Activated CD4-positive, alpha-beta T cell treated with anti-CD3 and anti-CD28 coated beads, Interleukin-2, amount 10 ng/mL, durations not matched to agents 24 days and 14 days (primary cell): ENCODE measurements around the gene SUPT4H1. TPM values are rescaled to one million over a fixed set of nuclear protein-coding genes. Genes with fewer than 3 reads are reported as not detected.

Source experiments
- DNase-seq: peaks from one replicate; pipeline ENCODE4 v3.0.0; 2022
- H3K27ac Mint-ChIP-seq: one replicate; pipeline ENCODE4 v1.8.0; 2022; ENCODE audit warnings: mild to moderate bottlenecking, mixed read lengths
- H3K27me3 Mint-ChIP-seq: one replicate; pipeline ENCODE4 v1.8.0; 2022; ENCODE audit warnings: mixed read lengths
- H3K36me3 Mint-ChIP-seq: one replicate; pipeline ENCODE4 v1.8.0; 2022; ENCODE audit warnings: low read depth, mild to moderate bottlenecking, mixed read lengths
- H3K4me1 Mint-ChIP-seq: one replicate; pipeline ENCODE4 v1.8.0; 2021; ENCODE audit warnings: mixed read lengths
- H3K4me3 Mint-ChIP-seq: one replicate; pipeline ENCODE4 v1.8.0; 2022; ENCODE audit warnings: mild to moderate bottlenecking, moderate library complexity, mixed read lengths
- H3K9me3 Mint-ChIP-seq: one replicate; pipeline ENCODE4 v1.8.0; 2021; ENCODE audit warnings: mixed read lengths
- intact Hi-C: fragments of 100-400 bp; cut with micrococcal nuclease; formaldehyde crosslinking; loops from one replicate; pipeline ENCODE4 v1.15.1; 2023
- total RNA-seq: library from RNA; stranded (reverse); gene quantifications from 2 replicates; pipeline ENCODE4 v1.2.3, GENCODE V29; 2022

The SUPT4H1 gene
- total RNA-seq, 1 donor from 2014 or later = 139 TPM

DNA sequence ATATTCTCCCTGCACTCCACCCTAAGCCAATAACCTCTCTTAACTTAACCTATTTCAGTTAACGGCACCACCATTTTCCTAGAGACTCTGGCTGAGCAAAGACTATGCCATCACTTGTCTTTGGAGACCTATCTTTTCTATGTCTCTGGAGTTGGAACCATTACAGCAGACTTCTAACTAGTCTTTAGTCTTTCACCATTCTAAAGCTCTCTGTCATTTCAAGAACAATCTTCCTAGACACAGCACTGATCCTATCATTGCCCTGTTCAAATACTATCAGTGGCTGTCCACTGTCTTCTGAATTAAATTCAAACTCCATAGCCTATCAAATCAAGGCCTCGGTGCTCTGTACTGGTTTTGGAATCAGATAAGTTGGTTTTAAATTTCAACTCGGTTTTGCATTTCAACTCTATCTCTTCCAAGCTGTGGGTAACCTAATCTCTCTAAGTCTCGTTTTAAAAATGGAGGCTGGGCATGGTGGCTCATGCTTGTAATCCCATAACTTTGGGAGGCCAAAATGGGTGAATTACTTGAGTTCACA lies 33.4 kb upstream of the SUPT4H1 start:
- H3K9me3 Mint-ChIP-seq = no peaks in the 10 kb centered on the region
- intact Hi-C loops = no loop called here
- no peak overlapping the region for H3K4me3 Mint-ChIP-seq
- no peak overlapping the region for H3K27ac Mint-ChIP-seq
- H3K27me3 Mint-ChIP-seq = peaks cover 4% of the 10 kb centered on the region
- DNase-seq = peak; percentile 9
- H3K36me3 Mint-ChIP-seq = no peaks in the 10 kb centered on the region
- peaks cover 26% of the 10 kb centered on the region for H3K4me1 Mint-ChIP-seq

DNA sequence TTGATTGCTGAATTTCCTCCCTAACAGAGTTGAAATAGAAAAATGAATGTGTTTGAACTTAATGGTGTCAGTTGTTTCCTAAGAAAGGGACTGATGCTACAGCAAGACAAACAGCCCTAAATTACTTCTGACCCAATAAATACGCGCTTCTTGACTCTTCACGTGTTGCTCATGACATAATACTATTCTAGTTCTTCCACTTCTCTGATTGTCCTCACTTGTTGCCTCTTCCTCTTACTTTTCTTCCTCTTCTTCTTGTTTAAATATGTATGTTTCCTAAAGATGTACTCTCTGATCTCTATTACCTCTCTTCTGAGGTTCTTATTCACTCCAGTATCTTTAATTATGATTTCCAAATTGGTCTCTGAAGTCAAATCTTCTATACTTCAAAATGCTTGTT lies 32.9 kb upstream of the SUPT4H1 start:
- peaks cover 28% of the 10 kb centered on the region for H3K4me1 Mint-ChIP-seq
- intact Hi-C loops = no loop called here
- no peak for DNase-seq
- H3K36me3 Mint-ChIP-seq = no peaks in the 10 kb centered on the region
- H3K4me3 Mint-ChIP-seq = no peak overlapping the region
- H3K9me3 Mint-ChIP-seq = no peaks in the 10 kb centered on the region
- no peak overlapping the region for H3K27ac Mint-ChIP-seq
- H3K27me3 Mint-ChIP-seq = peaks cover 2% of the 10 kb centered on the region

DNA sequence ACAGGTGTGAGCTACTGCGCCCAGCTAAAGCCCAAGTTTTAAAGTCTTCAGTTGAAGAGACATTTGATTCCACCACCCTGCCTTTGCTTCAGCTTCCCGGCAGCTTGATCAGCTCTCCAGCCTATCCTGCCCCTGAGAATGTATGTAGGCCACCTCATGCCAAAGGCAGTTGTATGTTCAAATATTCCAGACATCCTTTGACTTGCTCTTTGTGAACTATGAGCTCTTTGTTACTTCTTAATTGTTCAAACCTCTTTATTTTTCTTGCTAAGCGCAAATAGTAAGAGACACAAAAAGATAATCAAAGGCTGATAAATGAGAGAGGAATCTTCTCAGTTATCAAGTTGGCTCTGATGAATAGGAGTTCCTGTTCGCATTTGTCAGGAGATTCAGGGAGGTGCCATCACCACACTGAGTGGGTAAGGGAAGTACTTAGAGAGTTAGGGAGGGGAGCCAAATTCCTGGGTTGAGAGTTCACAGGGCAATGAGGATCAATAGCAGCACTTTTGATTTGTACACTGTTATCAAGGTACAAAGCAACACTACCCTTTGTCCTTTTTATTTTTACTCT lies 32.0 kb upstream of the SUPT4H1 start:
- H3K36me3 Mint-ChIP-seq = no peaks in the 10 kb centered on the region
- intact Hi-C loops = loop anchor here (2.0 kb wide), 1 partner anchor 31 kb away; the partner anchor contains the start of gene SUPT4H1
- no peak overlapping the region for H3K27ac Mint-ChIP-seq
- H3K9me3 Mint-ChIP-seq = no peaks in the 10 kb centered on the region
- DNase-seq = no peak
- H3K4me3 Mint-ChIP-seq = no peak overlapping the region
- peaks cover under 1% of the 10 kb centered on the region for H3K27me3 Mint-ChIP-seq
- peaks cover 35% of the 10 kb centered on the region for H3K4me1 Mint-ChIP-seq

DNA sequence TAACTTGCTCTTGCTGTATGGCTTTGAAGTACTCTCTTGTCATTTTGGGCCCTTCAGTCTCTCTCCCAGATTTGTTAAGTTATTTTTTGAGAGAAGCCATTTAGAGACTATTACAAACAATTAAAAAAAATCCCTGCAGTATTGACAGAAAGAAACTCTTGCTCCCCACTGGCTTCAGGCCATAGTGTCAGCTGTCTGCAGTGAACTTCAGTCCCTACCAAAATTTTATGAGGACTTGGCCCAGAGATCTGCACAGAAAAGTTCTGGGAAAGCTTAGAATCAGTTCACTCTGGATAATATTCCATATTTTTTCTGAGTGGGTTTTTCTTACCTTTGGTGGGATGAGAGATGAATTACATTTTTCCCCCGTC lies 30.9 kb upstream of the SUPT4H1 start:
- Mint-ChIP-seq H3K36me3 (no peaks in the 10 kb centered on the region), H3K9me3 (no peaks in the 10 kb centered on the region), H3K27ac (peak overlapping the region; percentile 68), H3K4me1 (peaks cover 41% of the 10 kb centered on the region), H3K4me3 (no peak overlapping the region), H3K27me3 (no peaks in the 10 kb centered on the region)
- no peak for DNase-seq
- intact Hi-C loops = loop anchor here (1.0 to 2.0 kb wide), 2 partner anchors 30 kb away; partner anchors contain the start of gene SUPT4H1

DNA sequence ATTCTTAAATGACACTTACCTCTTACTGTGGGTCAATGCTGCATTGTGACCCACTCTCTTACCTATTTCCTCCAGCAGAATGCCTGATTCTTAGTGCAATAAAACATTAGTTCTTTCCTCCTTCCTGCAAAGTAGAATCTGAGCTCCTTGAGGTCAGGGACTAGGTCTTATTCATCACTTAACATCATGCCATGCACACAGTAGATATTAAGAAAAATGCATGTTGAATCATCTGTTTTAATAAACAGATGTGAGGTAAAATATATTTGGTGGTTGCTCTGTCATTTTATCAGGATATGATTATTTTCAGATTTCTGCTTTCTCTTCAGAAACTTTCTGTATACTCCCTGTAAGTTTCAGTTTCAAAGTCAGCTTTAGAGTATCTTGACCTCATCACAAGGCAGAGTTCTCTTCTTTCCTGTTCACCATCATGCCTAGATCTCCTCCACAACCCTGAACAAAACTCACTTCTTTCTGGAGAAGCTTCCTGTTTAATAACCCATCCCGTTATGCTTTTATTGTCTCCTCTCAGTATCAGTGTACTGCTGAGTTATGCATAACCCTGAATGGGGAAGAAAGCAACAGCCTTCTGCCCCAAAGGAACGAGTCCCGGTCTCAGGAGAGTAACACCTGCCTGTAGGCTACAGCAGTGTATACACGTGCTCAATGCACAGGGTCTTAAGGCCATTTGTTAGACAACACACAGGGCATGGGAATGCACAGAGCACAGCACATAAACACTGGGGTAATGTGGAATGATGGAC lies 30.3 kb upstream of the SUPT4H1 start:
- H3K4me1 Mint-ChIP-seq = peaks cover 45% of the 10 kb centered on the region
- peak overlapping the region; percentile 37 for H3K4me3 Mint-ChIP-seq
- intact Hi-C loops = loop anchor here (1.0 to 2.0 kb wide), 2 partner anchors 29 to 31 kb away; partner anchors contain the start of gene SUPT4H1
- peak overlapping the region; percentile 68 for H3K27ac Mint-ChIP-seq
- DNase-seq = peak; percentile 67
- no peaks in the 10 kb centered on the region for H3K36me3 Mint-ChIP-seq
- H3K9me3 Mint-ChIP-seq = no peaks in the 10 kb centered on the region
- H3K27me3 Mint-ChIP-seq = no peaks in the 10 kb centered on the region

DNA sequence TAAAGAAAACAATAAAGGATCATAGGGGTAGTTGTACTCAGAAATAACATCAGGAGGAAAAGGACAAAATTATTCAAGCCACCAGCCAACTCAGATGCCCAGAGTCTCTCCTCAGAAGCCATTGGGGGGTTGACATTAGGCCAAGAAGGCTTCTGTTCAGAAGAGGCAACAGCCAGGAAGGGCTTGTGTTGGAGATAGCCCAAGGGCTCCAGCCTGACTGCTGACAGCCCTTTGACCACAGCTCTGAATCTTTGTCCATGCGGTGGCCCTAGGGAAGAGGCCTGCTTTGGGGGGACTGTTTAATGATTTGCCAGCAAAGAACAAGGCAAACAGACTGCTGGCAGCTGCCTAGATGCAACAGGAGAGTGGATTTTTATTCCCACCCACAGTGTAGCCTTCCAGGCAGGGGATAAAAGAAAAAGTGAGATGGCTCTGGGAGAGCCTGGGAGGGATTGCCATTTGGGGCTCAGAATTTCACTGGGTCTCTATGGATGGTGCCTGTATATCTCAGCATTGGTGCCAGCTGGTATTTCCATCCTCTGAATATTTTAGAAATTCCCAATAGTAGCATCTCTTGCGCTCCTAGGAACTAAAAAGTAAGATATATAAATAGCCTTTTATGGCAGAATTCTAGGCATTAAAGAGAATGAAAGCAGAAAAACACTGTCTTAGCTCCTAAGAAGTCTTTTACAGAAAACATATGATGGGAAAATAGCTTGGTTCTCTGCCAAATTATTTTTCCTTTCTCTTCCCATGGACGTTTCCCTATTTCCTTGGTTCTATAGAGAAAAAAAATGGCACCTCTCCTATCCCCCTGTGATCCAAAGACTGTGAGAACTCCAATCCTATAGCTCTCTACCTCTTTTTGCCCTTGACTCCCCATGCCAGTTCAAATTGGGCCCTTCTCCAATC lies 29.4 kb upstream of the SUPT4H1 start:
- intact Hi-C loops = loop anchor here (1.0 to 2.0 kb wide), 2 partner anchors 29 to 32 kb away; partner anchors contain the start of gene SUPT4H1
- no peaks in the 10 kb centered on the region for H3K36me3 Mint-ChIP-seq
- no peak for DNase-seq
- H3K27ac Mint-ChIP-seq = peak overlapping the region; percentile 68
- peak overlapping the region; percentile 37 for H3K4me3 Mint-ChIP-seq
- no peaks in the 10 kb centered on the region for H3K27me3 Mint-ChIP-seq
- no peaks in the 10 kb centered on the region for H3K9me3 Mint-ChIP-seq
- peaks cover 48% of the 10 kb centered on the region for H3K4me1 Mint-ChIP-seq

DNA sequence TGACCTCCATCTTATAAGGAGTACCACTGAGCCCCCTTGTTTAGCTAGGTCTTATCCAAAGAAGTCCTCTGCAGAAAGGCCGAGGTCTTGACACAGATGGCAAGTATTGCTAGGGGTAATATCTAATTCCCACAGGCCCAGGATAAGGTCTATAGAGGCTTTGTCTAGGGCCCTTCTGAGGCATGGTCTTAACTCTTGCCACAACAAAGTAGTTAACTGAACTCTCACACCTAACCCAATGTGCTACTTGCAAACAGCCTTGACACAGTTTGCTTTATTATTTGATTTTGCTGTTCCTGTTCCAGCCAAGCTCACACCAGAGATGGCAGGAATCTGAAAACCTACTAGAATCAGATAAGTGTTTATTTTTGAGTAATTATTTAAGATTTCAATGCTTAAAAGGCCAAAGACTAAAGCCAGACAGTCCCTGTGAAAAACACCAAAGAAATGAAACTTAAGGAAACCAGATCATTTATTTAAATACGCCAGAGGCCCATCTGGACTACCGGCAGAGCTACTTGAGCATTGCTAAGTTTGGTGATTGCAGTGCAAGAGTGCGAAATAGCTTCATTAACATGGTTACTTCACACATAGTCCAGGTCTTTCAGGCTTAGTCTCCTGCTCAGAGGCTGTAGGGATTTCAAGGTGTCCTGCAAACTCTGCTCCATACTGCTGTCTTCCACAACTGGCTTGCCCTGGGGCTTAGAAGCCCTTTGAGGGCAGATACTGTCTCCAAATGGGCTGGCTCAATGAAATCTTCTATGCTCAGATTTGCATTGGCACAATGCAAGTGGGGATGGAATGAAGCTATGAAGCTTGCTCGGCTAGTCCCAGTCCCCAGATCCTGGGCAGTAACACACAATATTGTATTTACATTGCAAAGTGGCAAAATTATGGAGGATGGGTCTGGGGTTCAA lies 28.5 kb upstream of the SUPT4H1 start:
- no peak for DNase-seq
- no peak overlapping the region for H3K4me3 Mint-ChIP-seq
- no peak overlapping the region for H3K27ac Mint-ChIP-seq
- no peaks in the 10 kb centered on the region for H3K27me3 Mint-ChIP-seq
- intact Hi-C loops = no loop called here
- H3K36me3 Mint-ChIP-seq = no peaks in the 10 kb centered on the region
- H3K9me3 Mint-ChIP-seq = no peaks in the 10 kb centered on the region
- peaks cover 48% of the 10 kb centered on the region for H3K4me1 Mint-ChIP-seq

DNA sequence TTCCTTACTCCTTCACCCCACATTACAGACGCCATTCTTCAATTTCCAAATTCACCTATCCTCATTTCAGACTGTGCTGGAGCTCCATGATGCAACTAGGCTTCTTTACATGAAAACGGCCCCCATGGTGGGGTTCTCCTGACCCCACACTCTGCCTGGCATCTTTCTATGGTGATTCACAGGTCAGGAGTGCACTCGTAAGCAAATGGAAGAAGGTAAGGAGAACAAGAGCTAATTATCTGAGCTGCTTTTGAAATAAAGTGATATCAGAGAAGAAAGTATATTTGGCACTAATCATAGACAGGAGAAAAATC lies 27.5 kb upstream of the SUPT4H1 start:
- Mint-ChIP-seq H3K4me3 (peak overlapping the region; percentile 45), H3K27ac (peak overlapping the region; percentile 30), H3K36me3 (no peaks in the 10 kb centered on the region), H3K27me3 (no peaks in the 10 kb centered on the region), H3K4me1 (peaks cover 46% of the 10 kb centered on the region), H3K9me3 (no peaks in the 10 kb centered on the region)
- intact Hi-C loops = no loop called here
- no peak for DNase-seq

DNA sequence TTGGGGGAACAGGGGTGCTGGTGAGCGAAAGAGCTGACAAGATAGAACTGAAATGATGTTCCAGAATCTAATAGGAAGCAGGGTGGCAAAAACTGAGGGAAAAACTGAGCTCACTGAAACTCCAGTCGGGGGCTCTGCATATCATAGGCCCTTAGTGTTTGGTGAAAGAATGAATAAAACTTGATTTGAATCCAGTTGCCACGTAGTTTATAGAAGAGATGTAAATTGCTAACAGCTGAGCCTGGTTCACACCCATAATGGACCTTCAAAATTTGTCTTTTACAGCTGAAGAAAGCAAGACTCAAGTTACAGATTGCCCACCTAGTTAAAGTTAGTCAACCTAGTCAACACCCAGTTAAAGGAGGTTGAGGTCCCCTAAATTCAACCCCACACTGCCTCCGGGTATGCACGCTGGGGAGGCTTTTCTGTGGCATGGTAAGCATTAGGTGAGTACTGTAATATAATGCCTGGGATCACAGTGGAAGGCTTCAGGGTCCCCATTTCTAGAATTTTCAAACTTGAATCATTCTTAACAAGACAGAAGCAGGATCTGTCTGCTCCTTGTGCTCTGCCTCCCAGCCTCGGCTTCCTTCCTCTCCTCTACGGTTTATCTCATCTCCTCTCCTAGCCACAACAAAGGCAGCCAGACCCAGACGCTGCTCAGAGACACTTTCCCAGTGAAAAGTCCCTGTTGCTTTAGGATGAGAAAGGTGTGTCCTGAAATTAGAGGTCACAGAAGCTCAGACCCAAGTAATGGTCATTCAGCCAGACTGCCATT lies 26.9 kb upstream of the SUPT4H1 start:
- Mint-ChIP-seq H3K9me3 (no peaks in the 10 kb centered on the region), H3K27me3 (no peaks in the 10 kb centered on the region), H3K36me3 (no peaks in the 10 kb centered on the region), H3K4me3 (peak overlapping the region; percentile 45), H3K27ac (peak overlapping the region; percentile 30), H3K4me1 (peaks cover 44% of the 10 kb centered on the region)
- intact Hi-C loops = no loop called here
- peak; percentile 68 for DNase-seq

DNA sequence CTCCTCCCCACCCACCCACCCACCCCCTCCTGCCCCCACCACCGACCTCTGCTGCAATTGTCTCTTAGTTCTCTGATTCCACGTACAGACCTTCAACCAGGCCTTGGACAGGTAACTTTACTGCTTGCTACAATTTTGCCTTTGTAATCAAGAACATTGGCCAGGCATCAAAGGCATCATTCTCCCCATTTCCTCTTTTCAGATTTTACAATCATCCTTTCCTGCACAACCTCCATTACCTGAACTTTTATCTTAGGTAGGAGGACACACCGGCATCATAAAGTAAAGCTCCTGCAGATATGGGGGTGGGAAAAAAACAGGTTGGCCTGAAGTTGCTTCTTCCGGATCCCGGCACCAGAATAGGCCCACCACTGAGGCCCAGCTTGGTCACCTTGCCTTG lies 25.7 kb upstream of the SUPT4H1 start:
- no peak for DNase-seq
- H3K27ac Mint-ChIP-seq = no peak overlapping the region

DNA sequence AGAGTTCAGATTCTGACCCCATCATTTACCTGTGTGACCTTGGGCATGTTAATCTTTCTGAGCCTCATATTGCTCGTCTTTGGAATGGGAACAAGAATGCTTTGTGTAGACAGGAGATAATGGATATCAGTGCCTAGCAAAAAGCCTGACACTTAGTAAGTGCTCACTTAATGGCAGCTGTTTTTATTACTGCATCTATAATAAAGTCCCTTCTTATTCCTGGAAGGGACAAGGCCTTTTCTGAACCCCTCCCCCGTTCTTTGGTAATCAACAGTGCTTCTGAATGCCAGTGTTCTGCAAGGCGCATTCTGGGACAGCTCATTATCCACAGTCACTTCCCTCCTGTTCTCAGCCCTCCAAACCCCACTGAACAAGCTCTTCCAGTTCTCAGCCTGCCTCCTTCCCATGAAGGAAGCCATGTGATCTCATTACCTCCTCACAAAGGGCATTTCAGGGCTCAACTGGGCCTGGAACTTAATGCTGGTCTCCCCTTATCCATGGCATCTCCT lies 25.1 kb upstream of the SUPT4H1 start:
- Mint-ChIP-seq H3K27me3 (no peaks in the 10 kb centered on the region), H3K9me3 (no peaks in the 10 kb centered on the region), H3K4me1 (peaks cover 33% of the 10 kb centered on the region), H3K4me3 (no peak overlapping the region), H3K36me3 (peaks cover 3% of the 10 kb centered on the region), H3K27ac (no peak overlapping the region)
- intact Hi-C loops = no loop called here
- DNase-seq = no peak

More for the DNA sequence above, 25.7 kb upstream of the SUPT4H1 start:
- H3K27me3 Mint-ChIP-seq = no peaks in the 10 kb centered on the region
- no peak overlapping the region for H3K4me3 Mint-ChIP-seq
- no peaks in the 10 kb centered on the region for H3K9me3 Mint-ChIP-seq
- intact Hi-C loops = no loop called here
- H3K4me1 Mint-ChIP-seq = peaks cover 38% of the 10 kb centered on the region
- peaks cover 3% of the 10 kb centered on the region for H3K36me3 Mint-ChIP-seq

DNA sequence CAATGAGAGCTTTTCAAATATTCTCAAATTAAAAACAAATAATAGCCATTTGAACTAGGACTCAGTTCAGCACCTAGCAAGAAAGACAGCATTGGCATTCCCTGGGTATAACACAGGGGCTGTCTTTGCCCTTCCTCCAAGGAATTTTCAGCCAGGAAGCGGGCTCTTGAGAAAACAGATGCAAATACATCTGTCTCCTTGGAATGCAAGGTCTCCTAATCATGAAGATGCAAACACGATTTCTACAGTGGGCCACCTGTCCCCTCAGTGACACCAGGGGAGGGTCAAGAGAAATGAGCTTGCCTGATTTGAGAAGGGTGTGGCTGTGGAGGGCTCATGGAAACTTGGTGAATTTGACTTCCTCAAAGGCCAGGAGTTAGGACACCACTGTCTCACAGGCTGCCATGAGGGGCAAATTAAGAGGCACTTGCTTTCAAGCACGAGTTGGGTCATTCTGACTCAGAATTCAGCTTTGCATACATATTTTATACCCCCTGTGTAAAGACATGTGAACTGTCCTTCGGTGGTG lies 24.5 kb upstream of the SUPT4H1 start:
- no peak for DNase-seq
- H3K36me3 Mint-ChIP-seq = peaks cover 3% of the 10 kb centered on the region
- H3K4me1 Mint-ChIP-seq = peaks cover 28% of the 10 kb centered on the region
- no peak overlapping the region for H3K4me3 Mint-ChIP-seq
- H3K9me3 Mint-ChIP-seq = no peaks in the 10 kb centered on the region
- no peaks in the 10 kb centered on the region for H3K27me3 Mint-ChIP-seq
- H3K27ac Mint-ChIP-seq = no peak overlapping the region
- intact Hi-C loops = no loop called here
